Measurements from ENCODE around the gene CDH4.

The CDH4 gene

GRCh38 chr20:61930776-61931475 is 678.9 kb downstream of the CDH4 start:
- H3K9ac ChIP-seq (ENCODE audit: low read length in 5 of 5) = no peak overlapping the region
- no peak overlapping the region for H3K4me3 ChIP-seq (ENCODE audit: low read depth in 1 of 5, low read length in 5 of 5)
- H3K27me3 ChIP-seq (ENCODE audit: control insufficient read depth in 5 of 5, insufficient read depth in 4 of 5, low read length in 5 of 5) = peaks cover 0 to 25% (median 15%) of the 10 kb centered on the region in 5 donors
- H3K9me3 ChIP-seq (ENCODE audit: control insufficient read depth in 5 of 5, low read length in 5 of 5) = peaks cover 0 to 10% (median 0%) of the 10 kb centered on the region in 5 donors
- no peak overlapping the region for H3K27ac ChIP-seq (ENCODE audit: low read depth, low read length)
- H3K36me3 ChIP-seq (ENCODE audit: control insufficient read depth in 5 of 5, insufficient read depth in 5 of 5, low read length in 5 of 5) = no peaks in the 10 kb centered on the region
- H3K4me1 ChIP-seq (ENCODE audit: control insufficient read depth in 5 of 5, insufficient read depth in 5 of 5, low read length in 5 of 5) = no peaks in the 10 kb centered on the region

- Histone ChIP-seq H3K36me3 (ENCODE audit: control insufficient read depth in 5 of 5, insufficient read depth in 5 of 5, low read length in 5 of 5) (no peaks in the 10 kb centered on the region), H3K9ac (ENCODE audit: low read length in 5 of 5) (no peak overlapping the region), H3K27me3 (ENCODE audit: control insufficient read depth in 5 of 5, insufficient read depth in 4 of 5, low read length in 5 of 5) (peaks cover 2 to 27% (median 18%) of the 10 kb centered on the region in 5 donors), H3K9me3 (ENCODE audit: control insufficient read depth in 5 of 5, low read length in 5 of 5) (peaks cover 0 to 10% (median 0%) of the 10 kb centered on the region in 5 donors), H3K4me1 (ENCODE audit: control insufficient read depth in 5 of 5, insufficient read depth in 5 of 5, low read length in 5 of 5) (no peaks in the 10 kb centered on the region), H3K27ac (ENCODE audit: low read depth, low read length) (no peak overlapping the region), H3K4me3 (ENCODE audit: low read depth in 1 of 5, low read length in 5 of 5) (no peak overlapping the region)
Observed at GRCh38 chr20:61931476-61932198, 679.6 kb downstream of the CDH4 start.

GRCh38 chr20:61932199-61932592 is 680.1 kb downstream of the CDH4 start:
- peaks cover 3 to 30% (median 20%) of the 10 kb centered on the region in 5 donors for H3K27me3 ChIP-seq (ENCODE audit: control insufficient read depth in 5 of 5, insufficient read depth in 4 of 5, low read length in 5 of 5)
- no peaks in the 10 kb centered on the region for H3K36me3 ChIP-seq (ENCODE audit: control insufficient read depth in 5 of 5, insufficient read depth in 5 of 5, low read length in 5 of 5)
- no peaks in the 10 kb centered on the region for H3K4me1 ChIP-seq (ENCODE audit: control insufficient read depth in 5 of 5, insufficient read depth in 5 of 5, low read length in 5 of 5)
- H3K9ac ChIP-seq (ENCODE audit: low read length in 5 of 5) = no peak overlapping the region
- H3K4me3 ChIP-seq (ENCODE audit: low read depth in 1 of 5, low read length in 5 of 5) = no peak overlapping the region
- peaks cover 0 to 10% (median 0%) of the 10 kb centered on the region in 5 donors for H3K9me3 ChIP-seq (ENCODE audit: control insufficient read depth in 5 of 5, low read length in 5 of 5)
- no peak overlapping the region for H3K27ac ChIP-seq (ENCODE audit: low read depth, low read length)

GRCh38 chr20:61932711-61933480 is 680.8 kb downstream of the CDH4 start:
- H3K4me3 ChIP-seq (ENCODE audit: low read depth in 1 of 5, low read length in 5 of 5) = no peak overlapping the region
- peaks cover 0 to 7% (median 0%) of the 10 kb centered on the region in 5 donors for H3K9me3 ChIP-seq (ENCODE audit: control insufficient read depth in 5 of 5, low read length in 5 of 5)
- H3K27ac ChIP-seq (ENCODE audit: low read depth, low read length) = no peak overlapping the region
- peaks cover 3 to 30% (median 24%) of the 10 kb centered on the region in 5 donors for H3K27me3 ChIP-seq (ENCODE audit: control insufficient read depth in 5 of 5, insufficient read depth in 4 of 5, low read length in 5 of 5)
- no peak overlapping the region for H3K9ac ChIP-seq (ENCODE audit: low read length in 5 of 5)
- no peaks in the 10 kb centered on the region for H3K4me1 ChIP-seq (ENCODE audit: control insufficient read depth in 5 of 5, insufficient read depth in 5 of 5, low read length in 5 of 5)
- no peaks in the 10 kb centered on the region for H3K36me3 ChIP-seq (ENCODE audit: control insufficient read depth in 5 of 5, insufficient read depth in 5 of 5, low read length in 5 of 5)

- peaks cover 8 to 33% (median 30%) of the 10 kb centered on the region in 5 donors for H3K27me3 ChIP-seq (ENCODE audit: control insufficient read depth in 5 of 5, insufficient read depth in 4 of 5, low read length in 5 of 5)
- H3K9me3 ChIP-seq (ENCODE audit: control insufficient read depth in 5 of 5, low read length in 5 of 5) = peaks cover 0 to 7% (median 0%) of the 10 kb centered on the region in 5 donors
- no peak overlapping the region for H3K27ac ChIP-seq (ENCODE audit: low read depth, low read length)
- H3K36me3 ChIP-seq (ENCODE audit: control insufficient read depth in 5 of 5, insufficient read depth in 5 of 5, low read length in 5 of 5) = no peaks in the 10 kb centered on the region
- no peaks in the 10 kb centered on the region for H3K4me1 ChIP-seq (ENCODE audit: control insufficient read depth in 5 of 5, insufficient read depth in 5 of 5, low read length in 5 of 5)
- H3K4me3 ChIP-seq (ENCODE audit: low read depth in 1 of 5, low read length in 5 of 5) = no peak overlapping the region
- H3K9ac ChIP-seq (ENCODE audit: low read length in 5 of 5) = no peak overlapping the region
Observed at GRCh38 chr20:61933481-61933950, 681.5 kb downstream of the CDH4 start.

- peaks cover 11 to 35% (median 32%) of the 10 kb centered on the region in 5 donors for H3K27me3 ChIP-seq (ENCODE audit: control insufficient read depth in 5 of 5, insufficient read depth in 4 of 5, low read length in 5 of 5)
- peaks cover 0 to 7% (median 0%) of the 10 kb centered on the region in 5 donors for H3K9me3 ChIP-seq (ENCODE audit: control insufficient read depth in 5 of 5, low read length in 5 of 5)
- H3K27ac ChIP-seq (ENCODE audit: low read depth, low read length) = no peak overlapping the region
- H3K4me1 ChIP-seq (ENCODE audit: control insufficient read depth in 5 of 5, insufficient read depth in 5 of 5, low read length in 5 of 5) = no peaks in the 10 kb centered on the region
- H3K4me3 ChIP-seq (ENCODE audit: low read depth in 1 of 5, low read length in 5 of 5) = no peak overlapping the region
- H3K36me3 ChIP-seq (ENCODE audit: control insufficient read depth in 5 of 5, insufficient read depth in 5 of 5, low read length in 5 of 5) = no peaks in the 10 kb centered on the region
- H3K9ac ChIP-seq (ENCODE audit: low read length in 5 of 5) = no peak overlapping the region
Observed at GRCh38 chr20:61933951-61934715, 682.1 kb downstream of the CDH4 start.

GRCh38 chr20:61934716-61935530 is 682.9 kb downstream of the CDH4 start:
- no peak overlapping the region for H3K9ac ChIP-seq (ENCODE audit: low read length in 5 of 5)
- H3K27ac ChIP-seq (ENCODE audit: low read depth, low read length) = no peak overlapping the region
- H3K36me3 ChIP-seq (ENCODE audit: control insufficient read depth in 5 of 5, insufficient read depth in 5 of 5, low read length in 5 of 5) = no peaks in the 10 kb centered on the region
- no peak overlapping the region for H3K4me3 ChIP-seq (ENCODE audit: low read depth in 1 of 5, low read length in 5 of 5)
- peaks cover 11 to 35% (median 32%) of the 10 kb centered on the region in 5 donors for H3K27me3 ChIP-seq (ENCODE audit: control insufficient read depth in 5 of 5, insufficient read depth in 4 of 5, low read length in 5 of 5)
- no peaks in the 10 kb centered on the region for H3K4me1 ChIP-seq (ENCODE audit: control insufficient read depth in 5 of 5, insufficient read depth in 5 of 5, low read length in 5 of 5)
- peaks cover 0 to 4% (median 0%) of the 10 kb centered on the region in 5 donors for H3K9me3 ChIP-seq (ENCODE audit: control insufficient read depth in 5 of 5, low read length in 5 of 5)

GRCh38 chr20:61935926-61936700 is 684.1 kb downstream of the CDH4 start:
- Histone ChIP-seq H3K9me3 (ENCODE audit: control insufficient read depth in 5 of 5, low read length in 5 of 5) (peaks cover 0 to 4% (median 0%) of the 10 kb centered on the region in 5 donors), H3K4me1 (ENCODE audit: control insufficient read depth in 5 of 5, insufficient read depth in 5 of 5, low read length in 5 of 5) (no peaks in the 10 kb centered on the region), H3K9ac (ENCODE audit: low read length in 5 of 5) (no peak overlapping the region), H3K4me3 (ENCODE audit: low read depth in 1 of 5, low read length in 5 of 5) (no peak overlapping the region), H3K27ac (ENCODE audit: low read depth, low read length) (no peak overlapping the region), H3K36me3 (ENCODE audit: control insufficient read depth in 5 of 5, insufficient read depth in 5 of 5, low read length in 5 of 5) (no peaks in the 10 kb centered on the region), H3K27me3 (ENCODE audit: control insufficient read depth in 5 of 5, insufficient read depth in 4 of 5, low read length in 5 of 5) (peaks cover 11 to 35% (median 28%) of the 10 kb centered on the region in 5 donors)

Data from subcutaneous abdominal adipose tissue (tissue), 5 donors.